ENCODE results near the gene DOCK2.

- TF ChIP-seq YY1 (IDR thresholded peaks at IDR 0.05; ENCODE audit: low read depth) (no peak), CTCF (IDR thresholded peaks at IDR 0.05) (no peak), MAX (IDR thresholded peaks at IDR 0.05; ENCODE audit: low read depth) (no peak), GABPA (IDR thresholded peaks at IDR 0.05; ENCODE audit: low read depth) (no peak), TEAD4 (IDR thresholded peaks at IDR 0.05; ENCODE audit: borderline replicate concordance, insufficient read depth) (no peak), CHD2 (IDR thresholded peaks at IDR 0.05; ENCODE audit: low read length, partially characterized antibody) (no peak), RAD21 (IDR thresholded peaks at IDR 0.05; ENCODE audit: low read length) (no peak), EP300 (IDR thresholded peaks at IDR 0.05; ENCODE audit: borderline replicate concordance in 1 of 2, low read depth in 1 of 2, low read length in 1 of 2) (no peak), POLR2AphosphoS5 (IDR thresholded peaks at IDR 0.05; ENCODE audit: low read depth, low read length) (no peak), FOXJ3 (CRISPR knock-in tag; IDR thresholded peaks at IDR 0.05) (no peak)
These were observed 351.9 kb downstream of the DOCK2 start for GRCh38 chr5:169988947-169989346.

All from SK-N-SH (cell line).